RWPE2 (cell line): ENCODE results near the gene FAM9B.

Experiments
- ATAC-seq: fragments of 200-7000 bp; cut with Tn5 transposase; 3 replicates; pipeline ENCODE4 v1.9.1; 2021; ENCODE audit warnings: low read depth
- DNase-seq: peaks from one replicate; pipeline ENCODE4 v3.0.0-alpha.2; 2020; ENCODE audit warnings: low spot score
- H3K27ac ChIP-seq: fragments of 450-650 bp; 2 replicates; pipeline ENCODE4 v1.5.1; 2017; ENCODE audit warnings: mild to moderate bottlenecking; ENCODE audit not compliant: poor library complexity, severe bottlenecking
- H3K27me3 ChIP-seq: fragments of 250-450 bp; sonication (Bioruptor Pico); 2 replicates; pipeline ENCODE4 v1.5.1; 2021; ENCODE audit warnings: mild to moderate bottlenecking, moderate library complexity; ENCODE audit not compliant: insufficient read depth, poor library complexity, severe bottlenecking
- H3K36me3 ChIP-seq: fragments of 250-450 bp; sonication (Bioruptor Pico); 2 replicates; pipeline ENCODE4 v1.5.1; 2020; ENCODE audit warnings: low read depth, mild to moderate bottlenecking, moderate library complexity
- H3K4me1 ChIP-seq: fragments of 250-450 bp; sonication (Bioruptor Pico); 2 replicates; pipeline ENCODE4 v1.5.1; 2021; ENCODE audit warnings: mild to moderate bottlenecking, moderate library complexity; ENCODE audit not compliant: insufficient read depth, poor library complexity, severe bottlenecking
- H3K4me3 ChIP-seq: fragments of 250-450 bp; sonication (Bioruptor Pico); 2 replicates; pipeline ENCODE4 v1.5.1; 2021; ENCODE audit warnings: mild to moderate bottlenecking, moderate library complexity; ENCODE audit not compliant: severe bottlenecking
- H3K9me3 ChIP-seq: fragments of 250-450 bp; sonication (Bioruptor Pico); 2 replicates; pipeline ENCODE4 v1.5.1; 2021; ENCODE audit warnings: mild to moderate bottlenecking, moderate library complexity; ENCODE audit not compliant: severe bottlenecking
- TF ChIP-seq, protein P1 (sequence below): fragments of 450-650 bp; IDR thresholded peaks from one replicate; pipeline ENCODE4 v1.5.1; 2017; ENCODE audit warnings: mild to moderate bottlenecking, moderate library complexity; ENCODE audit not compliant: poor library complexity, severe bottlenecking

The FAM9B gene

DNA sequence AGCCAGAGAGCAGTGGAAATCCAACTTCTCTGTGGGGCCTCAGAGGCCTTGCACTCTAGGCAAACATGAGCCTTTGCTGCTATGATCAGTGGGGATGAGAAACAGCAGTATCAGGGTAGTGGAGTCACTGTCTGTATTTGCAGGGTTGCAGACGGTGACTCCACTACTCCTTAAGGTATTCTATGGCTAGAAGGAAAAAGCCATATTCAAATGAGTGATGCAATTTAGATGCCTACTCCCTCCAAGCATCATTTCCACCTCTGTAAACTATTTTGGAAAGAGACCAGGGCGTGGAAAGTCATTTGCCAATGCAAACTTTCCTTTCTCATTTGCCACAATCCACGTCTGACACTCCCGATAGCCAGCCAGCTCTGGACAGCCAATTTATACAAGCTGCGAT lies 35.6 kb upstream of the FAM9B start:
- H3K9me3 ChIP-seq, result no peaks in the 10 kb centered on the region

DNA sequence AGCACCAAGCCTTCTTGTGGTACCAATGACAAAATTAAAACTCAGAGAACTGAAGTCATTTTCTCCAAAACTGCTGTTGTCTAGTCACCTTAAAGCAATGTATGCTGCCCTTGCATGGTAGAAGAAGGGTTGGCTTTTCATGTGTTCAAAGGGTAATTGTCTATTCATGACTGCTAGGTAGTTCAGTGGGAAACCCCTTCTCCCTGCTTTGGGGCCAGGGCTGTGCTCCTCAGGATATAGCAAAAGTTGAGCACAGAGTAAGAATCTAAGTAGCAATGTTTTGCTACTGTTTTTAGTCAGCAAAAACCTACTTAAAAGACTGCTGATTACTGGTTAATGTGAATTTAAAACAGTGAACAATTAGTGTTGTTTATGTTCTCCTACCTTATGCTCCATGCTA lies 30.8 kb upstream of the FAM9B start:
- no peaks in the 10 kb centered on the region for H3K36me3 ChIP-seq
- no peak overlapping the region for H3K4me3 ChIP-seq
- H3K27me3 ChIP-seq, result no peaks in the 10 kb centered on the region
- no peaks in the 10 kb centered on the region for H3K9me3 ChIP-seq
- TF ChIP-seq, protein P1, sequence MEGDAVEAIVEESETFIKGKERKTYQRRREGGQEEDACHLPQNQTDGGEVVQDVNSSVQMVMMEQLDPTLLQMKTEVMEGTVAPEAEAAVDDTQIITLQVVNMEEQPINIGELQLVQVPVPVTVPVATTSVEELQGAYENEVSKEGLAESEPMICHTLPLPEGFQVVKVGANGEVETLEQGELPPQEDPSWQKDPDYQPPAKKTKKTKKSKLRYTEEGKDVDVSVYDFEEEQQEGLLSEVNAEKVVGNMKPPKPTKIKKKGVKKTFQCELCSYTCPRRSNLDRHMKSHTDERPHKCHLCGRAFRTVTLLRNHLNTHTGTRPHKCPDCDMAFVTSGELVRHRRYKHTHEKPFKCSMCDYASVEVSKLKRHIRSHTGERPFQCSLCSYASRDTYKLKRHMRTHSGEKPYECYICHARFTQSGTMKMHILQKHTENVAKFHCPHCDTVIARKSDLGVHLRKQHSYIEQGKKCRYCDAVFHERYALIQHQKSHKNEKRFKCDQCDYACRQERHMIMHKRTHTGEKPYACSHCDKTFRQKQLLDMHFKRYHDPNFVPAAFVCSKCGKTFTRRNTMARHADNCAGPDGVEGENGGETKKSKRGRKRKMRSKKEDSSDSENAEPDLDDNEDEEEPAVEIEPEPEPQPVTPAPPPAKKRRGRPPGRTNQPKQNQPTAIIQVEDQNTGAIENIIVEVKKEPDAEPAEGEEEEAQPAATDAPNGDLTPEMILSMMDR, result no peak
- no peak for ATAC-seq
- no peaks in the 10 kb centered on the region for H3K4me1 ChIP-seq
- H3K27ac ChIP-seq, result no peak overlapping the region
- DNase-seq, result no peak

More for the DNA sequence above, 35.6 kb upstream of the FAM9B start:
- no peaks in the 10 kb centered on the region for H3K27me3 ChIP-seq
- H3K4me3 ChIP-seq, result no peak overlapping the region
- no peak for ATAC-seq
- H3K4me1 ChIP-seq, result no peaks in the 10 kb centered on the region
- TF ChIP-seq, protein P1, result no peak
- no peaks in the 10 kb centered on the region for H3K36me3 ChIP-seq
- DNase-seq, result no peak
- no peak overlapping the region for H3K27ac ChIP-seq

DNA sequence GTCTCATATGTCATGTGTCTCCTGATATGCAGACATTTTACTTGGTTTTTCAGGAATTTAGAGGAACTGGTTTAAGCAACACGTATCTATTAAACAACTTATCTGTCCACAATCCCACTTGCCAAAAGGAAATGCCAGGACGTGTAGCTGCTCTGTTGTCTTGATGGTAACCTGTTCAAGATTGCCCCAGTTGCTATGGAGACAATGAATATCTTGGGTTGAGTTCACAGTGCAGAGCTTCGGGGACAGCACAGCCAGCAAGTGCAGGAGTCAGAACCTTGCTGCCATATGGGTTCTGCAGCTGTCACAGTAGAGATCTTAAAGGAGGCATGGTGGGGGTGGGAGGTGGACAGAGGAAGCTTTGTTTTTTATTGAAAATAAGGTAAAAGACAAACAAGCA lies 28.7 kb upstream of the FAM9B start:
- H3K27me3 ChIP-seq, result no peaks in the 10 kb centered on the region
- H3K4me1 ChIP-seq, result no peaks in the 10 kb centered on the region

DNA sequence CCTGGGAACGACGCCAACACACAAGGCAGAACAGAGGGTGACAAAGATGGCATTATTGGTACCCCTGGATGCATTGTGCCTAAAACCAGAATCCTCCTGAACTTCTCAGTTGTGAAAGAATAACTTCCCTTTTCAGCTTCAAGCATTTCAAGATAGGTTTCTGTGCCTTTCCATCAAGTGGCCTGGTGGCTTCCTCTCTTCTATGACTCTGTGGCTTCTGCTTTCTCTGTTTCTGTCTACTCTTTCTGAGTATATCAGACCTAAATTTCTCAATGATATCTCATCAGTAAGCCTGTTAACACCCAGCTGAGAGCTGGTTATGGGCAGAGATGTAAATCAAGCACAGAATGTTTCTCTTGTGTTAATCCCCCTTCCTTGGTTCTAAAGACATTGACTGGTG lies 21.4 kb upstream of the FAM9B start:
- DNase-seq, result no peak
- H3K27ac ChIP-seq, result no peak overlapping the region
- H3K36me3 ChIP-seq, result no peaks in the 10 kb centered on the region
- ATAC-seq, result no peak
- H3K27me3 ChIP-seq, result no peaks in the 10 kb centered on the region
- H3K9me3 ChIP-seq, result no peaks in the 10 kb centered on the region
- TF ChIP-seq, protein P1, result no peak
- H3K4me3 ChIP-seq, result no peak overlapping the region
- H3K4me1 ChIP-seq, result no peaks in the 10 kb centered on the region

More for the DNA sequence above, 28.7 kb upstream of the FAM9B start:
- Histone ChIP-seq H3K27ac (no peak overlapping the region), H3K4me3 (no peak overlapping the region), H3K9me3 (no peaks in the 10 kb centered on the region), H3K36me3 (no peaks in the 10 kb centered on the region)
- ATAC-seq (no peak), DNase-seq (no peak)
- TF ChIP-seq, protein P1, result no peak

DNA sequence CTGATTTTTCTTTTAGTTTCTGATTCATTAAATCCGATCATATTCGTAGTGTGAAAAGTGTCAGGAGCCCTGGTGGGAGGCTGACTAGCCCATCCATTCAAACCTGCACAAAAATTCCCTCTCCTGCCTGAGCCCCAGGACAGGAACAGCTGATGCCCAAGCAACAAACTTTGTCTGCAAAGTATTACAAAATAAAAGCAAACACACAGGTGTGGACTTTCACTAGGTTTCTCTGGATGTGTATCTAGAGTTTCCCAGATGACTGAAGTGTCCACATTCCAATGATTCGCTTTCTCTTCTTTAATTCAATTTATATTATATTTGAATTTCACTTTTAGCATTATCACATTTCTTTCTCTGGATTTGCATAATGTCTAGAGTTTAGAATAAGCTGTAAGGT lies 18.2 kb upstream of the FAM9B start:
- Histone ChIP-seq H3K4me3 (no peak overlapping the region), H3K27me3 (no peaks in the 10 kb centered on the region), H3K9me3 (no peaks in the 10 kb centered on the region), H3K4me1 (no peaks in the 10 kb centered on the region), H3K27ac (no peak overlapping the region), H3K36me3 (no peaks in the 10 kb centered on the region)
- DNase-seq (no peak), ATAC-seq (no peak)
- TF ChIP-seq, protein P1, result no peak
